ENCODE data around the gene PLD1.

The PLD1 gene

GRCh38 chr3:171745577-171746319 is 64.5 kb downstream of the PLD1 start:
- no peak for DNase-seq (ENCODE audit: low spot score)

GRCh38 chr3:171744158-171744741 is 66.0 kb downstream of the PLD1 start:
- DNase-seq (ENCODE audit: low spot score) = no peak

- no peak for DNase-seq (ENCODE audit: low spot score)
Measured at GRCh38 chr3:171743327-171744157, 66.7 kb downstream of the PLD1 start.

GRCh38 chr3:171741377-171741776 is 68.9 kb downstream of the PLD1 start:
- no peak for DNase-seq (ENCODE audit: low spot score)

- no peak for DNase-seq (ENCODE audit: low spot score)
Measured at GRCh38 chr3:171736556-171736955, 73.7 kb downstream of the PLD1 start.

GRCh38 chr3:171733561-171733960 is 76.7 kb downstream of the PLD1 start:
- DNase-seq (ENCODE audit: low spot score) = no peak

- no peak for DNase-seq (ENCODE audit: low spot score)
Measured at GRCh38 chr3:171732756-171733155, 77.5 kb downstream of the PLD1 start.

- DNase-seq (ENCODE audit: low spot score) = no peak
Measured at GRCh38 chr3:171731691-171732090, 78.6 kb downstream of the PLD1 start.

GRCh38 chr3:171729452-171730334 is 80.6 kb downstream of the PLD1 start:
- DNase-seq (ENCODE audit: low spot score) = no peak

GRCh38 chr3:171727288-171727687 is 83.0 kb downstream of the PLD1 start:
- no peak for DNase-seq (ENCODE audit: low spot score)

- DNase-seq (ENCODE audit: low spot score) = no peak
Measured at GRCh38 chr3:171718493-171719185, 91.6 kb downstream of the PLD1 start.

GRCh38 chr3:171715155-171715554 is 95.1 kb downstream of the PLD1 start:
- DNase-seq (ENCODE audit: low spot score) = no peak

GRCh38 chr3:171712171-171712938 is 97.9 kb downstream of the PLD1 start:
- no peak for DNase-seq (ENCODE audit: low spot score)

GRCh38 chr3:171711461-171712170 is 98.7 kb downstream of the PLD1 start:
- DNase-seq (ENCODE audit: low spot score) = no peak

- DNase-seq (ENCODE audit: low spot score) = no peak
Measured at GRCh38 chr3:171710359-171710758, 99.9 kb downstream of the PLD1 start.

- no peak for DNase-seq (ENCODE audit: low spot score)
Measured at GRCh38 chr3:171704814-171705213, 105.5 kb downstream of the PLD1 start.

GRCh38 chr3:171704002-171704401 is 106.3 kb downstream of the PLD1 start:
- DNase-seq (ENCODE audit: low spot score) = peak; percentile 14

GRCh38 chr3:171703144-171703543 is 107.1 kb downstream of the PLD1 start:
- DNase-seq (ENCODE audit: low spot score) = no peak

GRCh38 chr3:171700653-171701052 is 109.6 kb downstream of the PLD1 start:
- DNase-seq (ENCODE audit: low spot score) = no peak

GRCh38 chr3:171700157-171700556 is 110.1 kb downstream of the PLD1 start:
- DNase-seq (ENCODE audit: low spot score) = no peak

All from CD4-positive, alpha-beta T cell treated with Interleukin-15 for 4 hours (primary cell).